NCI-H1436 (cell line): Measurements from ENCODE around the gene CD22.
A peak's percentile ranks its signal among the peaks of the same experiment; 100 is the strongest.
"Not testable (repeated sequence)": the region's sequence is repeated elsewhere in the genome, so short reads cannot be mapped to it uniquely, and the experiment has no call there.

Experiments
- DNase-seq: peaks from one replicate; lab custom pipeline; 2025; lab: John Stamatoyannopoulos, UW

CD22 gene

GRCh38 chr19:35341565-35342225, 12.7 kb downstream of the CD22 start:
- DNase-seq = no peak

- no peak for DNase-seq
These were observed 13.4 kb downstream of the CD22 start for GRCh38 chr19:35342430-35342829.

GRCh38 chr19:35344511-35345031, 15.6 kb downstream of the CD22 start:
- DNase-seq = no peak

GRCh38 chr19:35345671-35346111, 16.7 kb downstream of the CD22 start:
- no peak for DNase-seq

- no peak for DNase-seq
These were observed 17.4 kb downstream of the CD22 start for GRCh38 chr19:35346193-35347052.

GRCh38 chr19:35347171-35347929, 18.4 kb downstream of the CD22 start, which contains the start of gene FFAR1:
Gene FFAR1 (plus strand): TSS chr19:35347902. CDS start chr19:35351552, 3,650 bp downstream.
- DNase-seq = no peak

GRCh38 chr19:35347930-35348298, 18.9 kb downstream of the CD22 start:
- no peak for DNase-seq

- no peak for DNase-seq
These were observed 20.1 kb downstream of the CD22 start for GRCh38 chr19:35348911-35349611.

GRCh38 chr19:35349614-35350521, 20.9 kb downstream of the CD22 start:
- DNase-seq = no peak

GRCh38 chr19:35350591-35350990, 21.6 kb downstream of the CD22 start:
- no peak for DNase-seq

GRCh38 chr19:35351411-35352176, 22.6 kb downstream of the CD22 start:
- no peak for DNase-seq

- DNase-seq = no peak
These were observed 23.1 kb downstream of the CD22 start for GRCh38 chr19:35352177-35352447.

- peak; percentile 61 for DNase-seq
These were observed 23.7 kb downstream of the CD22 start for GRCh38 chr19:35352448-35353304.

- no peak for DNase-seq
These were observed 24.6 kb downstream of the CD22 start for GRCh38 chr19:35353635-35354034.

- no peak for DNase-seq
These were observed 25.9 kb downstream of the CD22 start for GRCh38 chr19:35354898-35355297.

- no peak for DNase-seq
These were observed 26.9 kb downstream of the CD22 start for GRCh38 chr19:35355791-35356460.

GRCh38 chr19:35357867-35358573, 29.0 kb downstream of the CD22 start, which contains the start of gene FFAR3:
Gene FFAR3 (plus strand): TSS chr19:35358460. CDS start chr19:35358891, 431 bp downstream.
- DNase-seq = no peak

- DNase-seq = not testable (repeated sequence)
These were observed 29.8 kb downstream of the CD22 start for GRCh38 chr19:35358834-35359233.
